IMR-90 (cell line): ENCODE measurements around the gene ESM1. TPM values are rescaled to one million over a fixed set of nuclear protein-coding genes. Genes with fewer than 3 reads are reported as not detected.
A peak's percentile ranks its signal among the peaks of the same experiment; 100 is the strongest.

Experiments
- ATAC-seq: fragments of 200-7000 bp; cut with Tn5 transposase; 2 replicates; pipeline ENCODE4 v1.9.1; 2020; ENCODE audit warnings: low read depth, mild to moderate bottlenecking, moderate library complexity
- BruUV-seq: library from RNA; stranded (reverse); fragments of 400-500 nt; replicated peaks from 2 replicates; lab custom pipeline; 2021; lab: Mats Ljungman, UMichigan
- CTCF ChIA-PET: fragments of 300-600 bp; formaldehyde crosslinking; extraction: SDS; loops from one replicate; lab custom pipeline; 2021; ENCODE audit warnings: antibody characterized with exemption; lab: Yijun Ruan, JAX
- POLR2A ChIA-PET: fragments of 300-600 bp; sonication (Branson Sonifier 250); formaldehyde crosslinking; loops from one replicate; lab custom pipeline; 2022; ENCODE audit warnings: antibody characterized with exemption; ENCODE audit not compliant: unreplicated experiment; lab: Charles Lee
- DNase-seq: peaks from one replicate; pipeline ENCODE4 v3.0.0; 2013
- H2AFZ ChIP-seq: replicated peaks from 2 replicates; pipeline ENCODE3; 2013; ENCODE audit warnings: low read length, mild to moderate bottlenecking; ENCODE audit not compliant: poor library complexity
- H2AK5ac ChIP-seq: 2 replicates; pipeline ENCODE4 v1.6.1; 2013; ENCODE audit warnings: low read depth, low read length, inconsistent platforms
- H2AK9ac ChIP-seq: replicated peaks from 2 replicates; pipeline ENCODE3; 2013; ENCODE audit warnings: mild to moderate bottlenecking, low read depth, low read length, moderate library complexity; ENCODE audit not compliant: poor library complexity
- H2BK120ac ChIP-seq: 2 replicates; pipeline ENCODE4 v1.6.1; 2013; ENCODE audit warnings: low read depth, low read length, inconsistent platforms
- H2BK15ac ChIP-seq: 3 replicates; pipeline ENCODE4 v1.6.1; 2013; ENCODE audit warnings: low read depth, low read length, inconsistent platforms
- H2BK20ac ChIP-seq: 2 replicates; pipeline ENCODE4 v1.6.1; 2013; ENCODE audit warnings: low read depth, mild to moderate bottlenecking, inconsistent platforms, low read length, moderate library complexity
- H2BK5ac ChIP-seq: 2 replicates; pipeline ENCODE4 v1.6.1; 2013; ENCODE audit warnings: mild to moderate bottlenecking, low read depth, low read length, inconsistent platforms; ENCODE audit not compliant: poor library complexity, severe bottlenecking
- H3K14ac ChIP-seq: replicated peaks from 2 replicates; pipeline ENCODE4 v1.6.1; 2013; ENCODE audit warnings: low read depth, low read length, inconsistent platforms
- H3K18ac ChIP-seq: 2 replicates; pipeline ENCODE4 v1.6.1; 2013; ENCODE audit warnings: low read depth, low read length, control low read depth
- H3K23ac ChIP-seq: 2 replicates; pipeline ENCODE4 v1.6.1; 2013; ENCODE audit warnings: low read depth, low read length, inconsistent platforms
- H3K27ac ChIP-seq: 2 replicates; pipeline ENCODE4 v1.5.1; 2013; ENCODE audit warnings: mild to moderate bottlenecking, control low read depth, low read length; ENCODE audit not compliant: insufficient read depth
- H3K27me3 ChIP-seq: 2 replicates; pipeline ENCODE4 v1.6.1; 2013; ENCODE audit warnings: low read length; ENCODE audit not compliant: control insufficient read depth, insufficient read depth
- H3K36me3 ChIP-seq: 2 replicates; pipeline ENCODE4 v1.6.1; 2013; ENCODE audit warnings: low read length, mixed read lengths; ENCODE audit not compliant: control insufficient read depth, insufficient read depth
- H3K4ac ChIP-seq: 2 replicates; pipeline ENCODE4 v1.6.1; 2013; ENCODE audit warnings: low read depth, low read length, inconsistent platforms
- H3K4me1 ChIP-seq: 2 replicates; pipeline ENCODE4 v1.6.1; 2013; ENCODE audit warnings: low read length, mixed read lengths; ENCODE audit not compliant: control insufficient read depth, insufficient read depth
- H3K4me2 ChIP-seq: 2 replicates; pipeline ENCODE4 v1.6.1; 2013; ENCODE audit warnings: low read depth, mild to moderate bottlenecking, control low read depth, low read length, moderate library complexity
- H3K4me3 ChIP-seq: 2 replicates; pipeline ENCODE4 v1.5.1; 2013; ENCODE audit warnings: low read depth, mild to moderate bottlenecking, control low read depth, low read length, moderate library complexity; ENCODE audit not compliant: insufficient read depth
- H3K56ac ChIP-seq: 2 replicates; pipeline ENCODE4 v1.6.1; 2013; ENCODE audit warnings: low read length, inconsistent platforms; ENCODE audit not compliant: insufficient read depth; ENCODE audit errors: extremely low read depth
- H3K79me1 ChIP-seq, 2 experiments: 2 replicates each; pipeline ENCODE4 v1.6.1; 2013; ENCODE audit warnings: low read length in 2 of 2, inconsistent platforms in 1 of 2, low read depth in 1 of 2
- H3K9ac ChIP-seq: 2 replicates; pipeline ENCODE4 v1.6.1; 2013; ENCODE audit warnings: low read depth, low read length, control low read depth
- H3K9me1 ChIP-seq: 2 replicates; pipeline ENCODE4 v1.6.1; 2013; ENCODE audit warnings: low read length, inconsistent platforms; ENCODE audit not compliant: insufficient read depth
- H3K9me3 ChIP-seq: 2 replicates; pipeline ENCODE4 v1.6.1; 2013; ENCODE audit warnings: low read length; ENCODE audit not compliant: control insufficient read depth, insufficient read depth
- H4K20me1 ChIP-seq: 2 replicates; pipeline ENCODE4 v1.6.1; 2013; ENCODE audit warnings: low read length, inconsistent platforms; ENCODE audit not compliant: insufficient read depth
- H4K5ac ChIP-seq: 2 replicates; pipeline ENCODE4 v1.6.1; 2013; ENCODE audit warnings: mild to moderate bottlenecking, low read depth, low read length, control low read depth
- H4K8ac ChIP-seq, 2 experiments: 2 replicates each; pipeline ENCODE4 v1.6.1; 2013; ENCODE audit warnings: low read depth in 2 of 2, low read length in 2 of 2, control low read depth in 1 of 2, inconsistent platforms in 1 of 2
- H4K91ac ChIP-seq: 2 replicates; pipeline ENCODE4 v1.6.1; 2013; ENCODE audit warnings: low read depth, low read length, inconsistent platforms; ENCODE audit not compliant: insufficient read depth
- CTCF ChIP-seq: conservative IDR thresholded peaks from 2 replicates; pipeline ENCODE4 v1.5.1; 2012; ENCODE audit warnings: mild to moderate bottlenecking, low read depth, low read length, improper control_type of control experiment
- MXI1 ChIP-seq: IDR thresholded peaks from 2 replicates; pipeline ENCODE4 v1.6.1; 2012; ENCODE audit warnings: low read depth, mild to moderate bottlenecking, low read length, moderate library complexity, borderline replicate concordance
- WGBS, 2 experiments: methylation state at CpG; one replicate each; pipeline versions ENCODE4 v1.1.5 to v1.1.7; 2013; ENCODE audit warnings: missing lambda C conversion rate in 2 of 2; ENCODE audit not compliant: insufficient read length in 1 of 2; ENCODE audit errors: extremely low coverage in 2 of 2; 5-methylcytosine and 5-hydroxymethylcytosine counted together
- dilution Hi-C: fragments of 300-500 bp; cut with HindIII; formaldehyde crosslinking; loops from one replicate; pipeline ENCODE4 v1.14.3; 2018; ENCODE audit warnings: low sequenced_read_pairs; ENCODE audit not compliant: unreplicated experiment
- in situ Hi-C: fragments of 300-500 bp; cut with MboI; formaldehyde crosslinking; loops from 3 replicates; pipeline ENCODE4 v1.14.3; 2019; ENCODE audit warnings: low sequenced_read_pairs, inconsistent platforms, mixed read lengths
- intact Hi-C: fragments of 100-400 bp; cut with micrococcal nuclease; formaldehyde crosslinking; loops from 2 replicates; pipeline ENCODE4 v1.10.0; 2022
- polyA plus RNA-seq, 3 experiments: library from polyadenylated mRNA; depleted of rRNA; stranded (reverse); fragments of >200 nt; gene quantifications; 2 replicates each; pipeline ENCODE4 v1.2.3, GENCODE V29; 2012; ENCODE audit warnings: low replicate concordance in 1 of 3
- total RNA-seq: library from RNA; depleted of rRNA; stranded (reverse); fragments of >200 nt; gene quantifications from 2 replicates; pipeline ENCODE4 v1.2.3, GENCODE V29; 2012

ESM1 gene
- total and polyA plus RNA-seq, 2 of the 4 experiments (the other 2 are of a cell fraction): 7.1 to 10.2 TPM

- TF ChIP-seq MXI1: no peak
- TF ChIP-seq CTCF: 0 out of 2 replicates have a peak, but pooled peaks have one; percentile 22
- intact Hi-C loops: no loop called here
- CTCF ChIA-PET: interaction anchor here (0.8 to 2.8 kb wide), 4 partner anchors 9 to 76 kb away, joined by 4 to 13 read pairs (median 4); no protein-coding TSS in a partner anchor
- Histone ChIP-seq H3K9me1 (no peaks in the 10 kb centered on the region), H4K91ac (no peak overlapping the region), H3K4me1 (no peaks in the 10 kb centered on the region), H4K8ac (no peak overlapping the region), H3K56ac (no peak overlapping the region), H3K14ac (no peak overlapping the region), H2AK9ac (no peak overlapping the region), H4K20me1 (no peaks in the 10 kb centered on the region), H2BK20ac (no peak overlapping the region), H2AK5ac (no peak overlapping the region), H3K4ac (no peak overlapping the region), H3K9me3 (no peaks in the 10 kb centered on the region), H3K4me2 (no peak overlapping the region), H2BK15ac (no peak overlapping the region), H4K5ac (no peak overlapping the region), H2AFZ (no peak overlapping the region), H3K27me3 (peaks cover 50% of the 10 kb centered on the region), H3K23ac (no peak overlapping the region), H2BK5ac (no peak overlapping the region), H3K79me1 (no peaks in the 10 kb centered on the region), H3K36me3 (no peaks in the 10 kb centered on the region), H3K4me3 (no peak overlapping the region), H2BK120ac (no peak overlapping the region), H3K27ac (no peak overlapping the region), H3K9ac (no peak overlapping the region), H3K18ac (no peak overlapping the region)
- in situ Hi-C loops: no loop called here
- POLR2A ChIA-PET: no interaction called here
- 64% methylated on average over 4 of the region's 6 CpGs; no CpG with 5 or more reads in 1 of the 2 experiments for WGBS, 2 experiments
- BruUV-seq: no TSS peak
- no peak for ATAC-seq
- DNase-seq: no peak
- dilution Hi-C loops: no loop called here
These were observed 25.5 kb downstream of the ESM1 start for GRCh38 chr5:54959673-54960418.
